ENCODE results near the gene PDE4C.

The PDE4C gene

GRCh38 chr19:18176367-18177310, 49.6 kb downstream of the PDE4C start:
- Mint-ChIP-seq H3K4me3 (peak overlapping the region; percentile 94), H3K4me1 (peaks cover 77% of the 10 kb centered on the region), H3K9me3 (no peaks in the 10 kb centered on the region), H3K36me3 (peaks cover 55% of the 10 kb centered on the region), H3K27ac (peak overlapping the region; percentile 74), H3K27me3 (no peaks in the 10 kb centered on the region)
- ATAC-seq = no peak

- peaks cover 55% of the 10 kb centered on the region for H3K36me3 Mint-ChIP-seq
- H3K27me3 Mint-ChIP-seq = no peaks in the 10 kb centered on the region
- no peak for ATAC-seq
- H3K4me1 Mint-ChIP-seq = peaks cover 81% of the 10 kb centered on the region
- H3K9me3 Mint-ChIP-seq = no peaks in the 10 kb centered on the region
- H3K27ac Mint-ChIP-seq = peak overlapping the region; percentile 92
- H3K4me3 Mint-ChIP-seq = peak overlapping the region; percentile 94
Measured at GRCh38 chr19:18174983-18175382, 51.3 kb downstream of the PDE4C start.
